ENCODE results near the gene SYT12.

Gene SYT12

DNA sequence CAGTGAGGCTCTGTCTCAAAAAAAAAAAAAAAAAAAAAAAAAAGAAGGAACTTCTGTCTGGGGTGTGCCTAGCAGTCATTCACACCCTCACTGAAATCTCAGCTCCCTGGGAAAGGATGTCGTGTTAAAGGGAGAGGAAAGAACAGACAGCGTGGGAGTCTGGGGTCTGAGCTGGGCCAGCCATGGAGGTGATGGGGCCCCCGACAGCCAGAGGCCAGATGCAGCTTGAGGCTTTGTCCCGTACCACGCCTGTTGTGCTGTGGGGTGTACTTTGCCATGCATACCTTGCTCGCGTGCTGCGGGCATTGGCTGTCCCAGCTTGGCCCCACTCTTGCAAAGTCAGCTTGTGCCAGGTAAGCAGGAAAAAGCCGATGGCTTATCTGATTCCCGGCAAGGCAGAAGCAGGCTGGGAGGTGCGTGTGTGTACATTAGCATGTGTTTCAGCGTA is 4.6 kb downstream of the SYT12 start:
- no peak for DNase-seq

DNA sequence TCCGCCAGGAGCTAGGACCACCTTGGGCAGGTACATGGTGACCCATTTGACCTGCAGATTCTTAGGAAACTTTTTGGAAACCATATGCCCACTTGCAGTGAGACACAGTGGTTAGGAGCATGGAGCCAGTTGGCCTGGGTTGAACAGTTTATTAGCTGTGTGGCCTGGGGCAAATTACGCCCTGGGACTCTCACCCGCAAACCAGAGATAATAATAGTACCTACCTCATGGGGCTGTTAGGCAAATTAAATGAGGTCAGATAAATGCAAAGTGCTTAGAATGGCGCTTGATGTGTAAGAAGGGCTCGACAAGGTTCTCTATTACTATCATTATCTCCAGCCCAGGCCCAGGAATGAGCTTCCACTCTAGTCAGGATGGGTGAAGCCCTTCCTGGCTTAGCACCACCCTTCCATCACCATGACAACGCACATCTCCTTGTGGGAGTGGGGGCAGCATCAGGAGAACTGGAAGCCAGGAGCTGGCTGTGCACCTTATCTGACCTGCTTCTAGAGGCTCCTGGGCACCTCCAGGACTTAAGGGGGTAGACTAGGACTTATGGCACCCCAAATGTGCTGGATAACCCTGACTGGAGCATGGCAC is 5.1 kb downstream of the SYT12 start:
- DNase-seq = no peak

DNA sequence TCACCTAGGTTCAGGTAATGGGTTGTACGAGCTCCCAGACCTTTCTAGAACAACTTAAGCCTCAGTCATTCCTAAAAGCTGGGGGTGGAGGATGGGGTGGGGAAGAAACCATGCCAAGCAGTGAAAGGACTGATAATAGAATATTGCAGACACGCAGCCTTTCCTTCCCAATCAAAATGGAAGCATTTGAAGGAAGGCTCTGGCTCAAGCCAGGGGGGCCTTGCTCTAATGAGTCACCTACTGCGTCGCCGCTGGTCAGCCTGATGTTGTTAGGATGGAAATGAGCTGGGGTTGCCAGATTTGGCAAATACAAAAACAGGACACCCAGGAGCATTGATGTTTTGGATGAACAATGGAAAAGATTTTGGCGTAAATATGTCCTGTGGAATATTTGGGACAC is 6.2 kb downstream of the SYT12 start:
- no peak for DNase-seq

DNA sequence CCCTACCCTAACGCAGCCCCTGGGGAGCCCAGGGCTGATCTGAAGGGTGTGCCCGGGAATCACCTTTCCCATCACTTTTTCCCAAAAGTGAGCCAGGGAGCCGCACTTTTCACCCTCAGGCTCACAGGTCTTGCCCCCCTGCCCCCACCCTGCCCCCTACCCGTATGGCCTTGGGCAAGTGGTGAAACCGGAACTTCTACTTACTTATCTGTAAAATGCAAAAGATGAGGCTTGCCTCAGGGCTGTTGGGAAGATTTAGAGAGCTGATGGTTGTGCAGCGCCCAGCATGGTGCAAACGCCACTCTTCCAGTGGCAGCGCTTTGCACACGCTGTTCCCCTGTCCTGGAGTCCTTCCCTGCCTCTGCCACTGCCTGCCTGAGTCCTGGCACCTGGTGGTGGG is 8.0 kb downstream of the SYT12 start:
- no peak for DNase-seq

DNA sequence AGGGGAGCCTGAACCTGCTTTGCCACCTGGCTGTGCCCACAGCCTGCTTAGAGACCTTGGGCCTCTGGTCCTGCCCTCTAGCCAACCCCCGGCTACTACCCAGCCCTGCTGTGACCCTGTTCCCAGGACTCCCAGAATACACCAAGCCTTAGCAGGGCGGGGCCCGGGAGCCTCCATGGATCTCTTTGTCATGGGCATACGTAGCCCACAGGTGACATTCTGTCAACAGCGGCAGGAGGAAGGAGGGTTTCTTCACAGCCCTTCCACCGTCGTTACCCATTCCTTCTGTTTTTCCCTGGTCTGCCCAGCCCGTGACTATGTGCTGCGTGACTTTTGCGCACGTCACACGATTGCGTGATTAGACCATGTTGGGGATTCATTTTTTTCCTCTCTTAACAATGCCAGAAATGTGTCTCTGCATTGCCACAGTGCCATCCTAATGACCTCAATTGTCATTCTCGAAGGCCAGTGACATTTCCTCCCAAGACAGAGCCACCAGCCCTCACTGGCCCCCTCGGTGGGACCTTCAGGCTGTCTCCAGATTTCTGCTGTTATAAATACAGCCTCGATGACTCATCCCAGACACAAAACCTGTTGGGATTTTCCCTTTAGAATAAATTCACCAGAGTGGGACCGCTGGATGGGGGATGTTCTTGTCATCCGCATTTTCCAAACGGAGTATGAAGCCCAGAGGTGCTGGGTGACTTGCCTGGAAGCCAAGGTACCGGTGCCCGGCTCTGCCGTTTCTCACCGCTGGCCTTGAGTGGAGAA is 9.0 kb downstream of the SYT12 start:
- DNase-seq = peak in 4 of 58 donors; percentile 9 to 36 (median 22)

DNA sequence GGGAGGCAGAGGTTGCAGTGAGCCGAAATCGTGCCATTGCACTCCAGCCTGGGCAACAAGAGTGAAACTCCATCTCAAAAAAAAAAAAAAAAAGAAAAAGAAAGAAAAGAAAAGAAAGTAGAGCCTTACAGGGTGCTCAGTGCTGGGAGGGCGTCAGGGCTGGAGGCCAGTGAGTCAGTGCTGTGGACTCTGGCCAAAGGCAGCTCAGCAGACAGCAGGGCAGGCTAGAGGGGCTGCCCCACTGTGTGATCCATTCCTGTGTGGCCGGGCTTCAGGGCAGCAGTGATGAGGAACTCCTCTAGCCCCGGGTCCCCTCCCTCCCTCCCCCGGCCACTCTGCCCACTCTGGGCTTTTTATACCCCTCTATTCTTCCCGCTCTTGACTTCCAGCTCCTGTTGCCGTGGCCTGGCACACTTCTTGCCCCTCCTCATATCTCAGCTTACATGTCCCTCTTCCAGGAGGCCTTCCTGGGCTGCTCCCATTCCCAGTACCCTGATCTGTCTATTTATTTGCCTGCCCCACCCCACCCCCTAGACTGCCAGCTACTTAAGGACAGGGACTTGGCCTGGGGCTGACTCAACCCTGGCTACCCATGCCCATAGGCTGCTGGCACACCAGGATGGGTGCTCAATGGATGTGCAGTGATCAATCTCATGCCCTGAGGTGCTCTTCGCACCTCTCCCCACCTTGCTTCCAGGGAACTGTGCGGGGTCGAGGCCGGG is 10.1 kb downstream of the SYT12 start:
- peak in 19 of 58 donors; percentile 11 to 54 (median 37) for DNase-seq

DNA sequence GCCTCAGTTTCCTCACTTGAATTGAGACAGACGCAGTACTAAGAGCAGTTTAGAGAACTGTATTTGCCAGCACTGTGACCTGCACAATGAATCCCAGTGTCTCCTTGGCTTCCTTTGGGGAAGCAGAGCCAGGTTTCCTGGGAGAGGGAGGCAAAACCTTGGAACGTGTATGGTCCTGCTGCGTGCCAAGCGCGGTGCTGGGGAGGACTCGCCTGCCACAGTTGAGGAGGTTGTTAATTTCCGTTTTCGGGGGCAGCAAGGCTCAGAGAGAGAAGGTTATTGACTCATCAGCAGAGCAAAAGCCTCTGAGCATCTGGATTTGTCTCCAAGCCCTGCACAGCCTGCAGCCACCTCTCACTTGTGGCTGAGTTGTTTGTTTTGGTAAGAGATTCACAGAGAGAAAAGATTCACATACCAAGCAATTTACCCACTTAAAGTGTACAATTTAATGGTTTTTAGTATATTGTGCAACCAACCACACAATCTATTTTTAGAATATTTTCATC is 10.8 kb downstream of the SYT12 start:
- peak in 51 of 58 donors; percentile 17 to 83 (median 51) for DNase-seq

DNA sequence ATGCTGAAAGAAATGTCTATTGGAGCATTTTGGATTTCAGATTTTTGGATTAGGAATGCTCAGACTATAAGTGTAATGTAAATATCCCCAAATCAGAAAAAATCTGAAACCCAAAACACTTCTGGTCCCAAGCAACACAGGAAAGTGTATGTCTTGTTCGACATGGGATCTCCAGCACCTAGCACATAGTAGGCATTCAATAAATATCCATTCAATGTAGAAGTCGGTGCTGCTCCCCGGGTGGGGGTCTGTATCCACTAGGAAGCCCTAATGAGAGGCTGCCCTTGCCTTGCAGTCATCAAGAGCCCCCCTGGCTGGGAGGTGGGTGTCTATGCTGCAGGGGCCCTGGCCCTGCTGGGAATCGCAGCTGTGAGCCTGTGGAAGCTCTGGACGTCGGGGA is 11.4 kb downstream of the SYT12 start:
- DNase-seq = no peak

DNA sequence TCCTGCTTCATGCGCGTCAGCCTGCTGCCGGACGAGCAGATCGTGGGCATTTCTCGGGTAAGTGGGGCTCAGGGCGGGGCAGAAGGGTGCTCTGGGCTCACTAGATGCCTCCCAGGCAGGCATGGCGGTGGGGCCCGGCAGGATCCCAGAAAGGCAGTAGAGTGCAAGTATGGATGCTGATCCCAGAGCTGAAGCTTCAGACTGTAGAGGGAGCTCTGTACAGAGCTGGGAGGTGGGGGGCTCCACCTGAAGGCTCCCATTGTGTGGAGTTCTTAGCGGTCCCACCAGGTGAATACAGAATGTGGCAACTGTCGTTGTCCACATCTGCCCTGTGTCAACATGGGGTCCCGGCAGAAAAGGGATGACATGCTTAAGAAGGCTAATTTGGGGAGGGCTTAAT is 17.2 kb downstream of the SYT12 start:
- DNase-seq = no peak

DNA sequence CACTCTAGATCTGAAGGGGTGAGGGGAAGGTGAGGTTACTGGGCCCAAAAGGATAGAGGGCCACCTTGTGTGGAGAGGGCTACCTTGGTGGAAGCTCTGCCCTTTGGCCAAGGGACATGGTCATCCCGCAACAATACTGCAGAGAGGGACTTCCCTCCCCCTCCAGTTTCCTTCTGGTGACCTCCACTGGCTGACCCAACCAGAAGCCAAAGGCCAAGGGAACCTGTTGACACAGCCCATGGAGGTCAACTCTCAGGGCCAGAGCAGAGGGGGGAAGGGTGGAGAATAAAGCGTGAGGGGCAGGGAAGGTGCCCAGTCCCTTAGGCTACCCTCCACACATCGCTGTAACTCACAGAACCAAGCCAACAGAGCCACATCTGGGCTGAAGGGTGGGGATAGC is 18.7 kb downstream of the SYT12 start:
- DNase-seq = no peak

DNA sequence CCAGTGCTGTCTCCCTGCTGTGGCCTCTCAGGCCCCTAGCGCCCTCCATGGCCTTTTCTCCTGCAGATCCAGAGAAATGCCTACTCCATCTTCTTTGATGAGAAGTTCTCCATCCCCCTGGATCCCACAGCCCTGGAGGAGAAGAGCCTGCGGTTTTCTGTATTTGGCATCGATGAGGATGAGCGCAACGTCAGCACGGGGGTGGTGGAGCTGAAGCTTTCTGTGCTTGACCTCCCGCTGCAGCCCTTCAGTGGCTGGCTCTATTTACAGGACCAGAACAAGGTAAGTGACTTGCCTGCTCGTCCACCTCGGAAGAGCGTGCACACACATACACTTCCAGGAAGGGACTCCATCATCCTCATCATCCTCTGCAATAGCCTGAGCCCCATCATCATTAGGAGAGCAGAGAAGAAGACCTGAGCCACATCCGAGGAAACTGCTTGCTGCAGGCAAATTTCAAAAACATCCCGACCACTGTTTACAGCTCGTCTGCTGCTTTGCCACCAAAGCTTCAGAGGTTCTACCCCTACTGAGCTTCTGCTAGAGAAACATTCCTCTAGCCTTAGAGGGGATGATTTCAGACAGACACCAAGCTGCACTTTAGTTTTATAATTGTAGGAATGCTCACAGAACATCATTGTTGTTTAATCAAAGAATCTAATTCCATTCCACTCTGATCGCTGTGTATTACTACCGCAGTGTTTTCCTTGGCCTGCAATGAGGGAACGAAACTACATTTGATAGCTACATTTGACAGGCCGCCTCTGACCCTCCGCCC is 20.8 kb downstream of the SYT12 start:
- DNase-seq = no peak

DNA sequence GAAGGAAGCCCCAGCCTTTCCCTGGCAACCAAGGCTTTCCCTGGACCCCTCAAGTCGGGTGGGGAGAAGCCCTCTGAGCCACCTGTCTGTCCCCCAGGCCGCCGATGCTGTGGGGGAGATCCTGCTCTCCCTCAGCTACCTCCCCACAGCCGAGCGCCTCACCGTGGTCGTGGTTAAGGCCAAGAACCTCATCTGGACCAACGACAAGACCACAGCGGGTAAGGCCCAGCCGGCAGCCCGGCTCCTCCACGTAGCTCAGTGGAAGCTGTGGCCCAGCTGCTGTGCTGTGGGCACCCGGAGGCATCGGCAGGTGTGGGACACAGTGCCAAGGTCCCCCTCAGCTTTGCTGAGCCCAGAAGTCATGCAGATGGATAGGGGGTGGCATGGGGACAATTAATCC is 21.6 kb downstream of the SYT12 start:
- no peak for DNase-seq

DNA sequence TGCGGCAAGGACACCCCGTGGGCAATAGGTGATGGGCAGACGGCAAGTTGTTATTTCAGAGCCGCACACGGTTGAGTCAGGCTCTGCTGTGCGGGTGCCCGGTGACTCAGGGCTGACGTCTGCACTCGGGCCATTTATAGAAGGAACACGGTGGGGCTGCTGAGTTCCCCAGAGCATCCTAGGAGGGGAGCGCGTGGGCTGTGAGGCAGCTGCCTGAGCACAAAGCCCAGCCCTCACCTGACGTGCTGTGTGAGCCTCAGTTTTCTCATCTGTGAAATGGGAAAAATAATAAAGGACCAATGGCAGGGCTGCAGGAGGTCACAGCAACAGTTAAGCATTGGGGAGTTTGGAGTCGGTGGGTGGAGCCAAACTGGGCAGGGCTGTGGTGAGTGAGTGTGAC is 22.4 kb downstream of the SYT12 start:
- peak in 30 of 58 donors; percentile 5 to 75 (median 41) for DNase-seq

DNA sequence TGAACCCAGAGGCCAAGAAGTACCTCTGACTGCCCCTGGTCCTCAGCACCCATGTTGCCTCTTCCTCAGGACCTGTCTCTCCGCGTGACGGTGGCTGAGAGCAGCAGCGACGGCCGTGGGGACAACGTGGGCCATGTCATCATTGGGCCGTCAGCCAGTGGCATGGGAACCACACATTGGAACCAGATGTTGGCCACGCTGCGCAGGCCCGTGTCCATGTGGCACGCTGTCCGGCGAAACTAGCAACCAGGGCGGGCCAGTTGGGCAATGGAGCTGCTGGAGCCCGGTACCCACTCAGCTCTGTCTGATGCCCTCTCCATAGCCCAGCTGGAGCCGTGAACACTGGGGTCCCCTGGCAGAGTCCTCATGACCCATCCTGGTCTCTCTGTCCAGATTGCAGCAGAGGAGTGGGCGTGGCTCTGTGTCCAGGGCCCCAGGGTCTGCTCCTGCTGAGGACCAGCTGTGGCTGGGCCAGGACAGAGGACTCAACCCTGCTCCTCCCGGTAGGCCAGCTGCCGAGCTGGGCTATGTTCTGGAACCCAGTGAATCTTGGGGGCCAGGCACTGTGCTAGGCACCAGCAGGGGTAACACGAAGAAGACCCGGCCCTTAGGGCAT is 25.7 kb downstream of the SYT12 start:
- no peak for DNase-seq

DNA sequence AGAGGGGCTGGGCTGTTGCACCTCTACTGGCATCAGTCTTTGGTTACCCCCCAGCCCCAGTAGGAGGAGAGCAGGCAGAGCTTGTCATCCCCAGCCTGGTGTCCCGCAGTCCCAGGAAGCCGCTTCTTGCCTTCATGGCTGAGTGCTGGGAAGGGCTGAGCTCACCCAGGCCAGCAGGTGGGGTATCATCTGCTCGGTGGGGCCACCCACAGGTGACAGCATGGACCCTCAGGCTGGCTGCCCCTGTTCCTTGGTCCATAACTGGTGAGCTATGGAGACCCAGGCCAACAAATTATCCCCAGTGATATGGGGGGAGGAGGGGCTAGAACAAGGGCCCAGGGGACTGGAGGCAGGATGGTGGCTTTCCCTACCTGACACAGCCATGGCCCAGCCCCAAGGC is 27.2 kb downstream of the SYT12 start:
- DNase-seq = no peak

DNA sequence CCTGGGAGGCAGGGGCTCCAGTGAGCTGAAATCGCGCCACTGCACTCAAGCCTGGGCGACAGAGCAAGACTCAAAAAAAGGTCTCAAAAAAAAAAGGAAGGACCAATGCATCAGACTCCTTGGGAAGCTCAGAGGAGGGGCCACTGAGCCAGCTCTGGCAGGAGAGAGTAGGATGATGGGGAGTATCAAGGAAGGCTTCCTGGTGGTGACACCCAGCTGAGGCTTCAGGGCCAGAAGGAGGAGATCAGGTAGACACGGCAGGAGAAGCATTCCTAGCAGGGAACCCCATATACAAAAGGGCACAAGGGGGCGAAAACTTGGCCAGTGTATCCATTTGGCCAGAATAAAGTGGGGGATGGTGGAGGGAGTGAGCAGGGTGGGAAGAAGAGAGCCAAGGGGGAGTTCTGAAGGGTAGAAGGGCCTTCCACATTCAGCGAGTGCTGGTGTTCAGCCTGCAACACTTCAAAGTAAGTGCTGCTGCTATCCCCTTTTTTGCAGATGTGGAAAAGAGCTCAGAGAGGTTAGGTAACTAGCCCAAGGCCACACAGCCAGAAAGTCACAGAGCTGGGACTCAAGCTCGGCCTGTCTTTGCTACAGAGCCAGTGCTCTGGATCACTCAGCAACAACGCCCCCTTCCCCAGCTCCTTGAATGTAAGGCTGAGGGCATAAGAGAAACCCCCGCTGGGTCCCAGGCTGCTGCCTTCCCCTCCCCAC is 28.4 kb downstream of the SYT12 start:
- DNase-seq = no peak

DNA sequence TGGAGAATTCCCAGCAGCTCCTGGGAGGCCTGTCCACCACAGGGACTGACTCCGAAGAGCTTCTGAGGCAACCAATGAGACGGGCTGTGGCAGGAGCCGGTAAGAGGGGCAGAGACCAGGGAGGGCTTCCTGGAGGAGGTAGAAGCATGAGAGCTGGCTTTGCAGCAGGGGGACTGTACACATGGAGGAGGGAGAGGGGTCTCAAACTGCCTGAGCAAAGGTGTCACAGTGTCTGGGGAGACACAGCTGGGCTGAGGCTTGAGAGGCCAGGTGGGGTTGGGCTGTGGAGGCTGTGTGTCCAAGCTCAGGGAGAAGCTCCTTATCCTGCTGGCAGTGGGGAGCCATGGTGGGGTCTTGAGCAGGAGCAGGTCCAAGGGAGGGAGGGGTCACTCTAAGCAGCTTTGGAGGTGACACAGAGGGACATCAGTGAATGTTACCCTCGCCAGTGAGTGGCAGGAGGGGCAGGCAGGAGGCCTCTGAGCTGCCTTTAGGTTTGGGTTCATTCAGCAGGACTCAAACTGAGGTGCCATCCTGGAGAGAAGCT is 29.1 kb downstream of the SYT12 start:
- no peak for DNase-seq

DNA sequence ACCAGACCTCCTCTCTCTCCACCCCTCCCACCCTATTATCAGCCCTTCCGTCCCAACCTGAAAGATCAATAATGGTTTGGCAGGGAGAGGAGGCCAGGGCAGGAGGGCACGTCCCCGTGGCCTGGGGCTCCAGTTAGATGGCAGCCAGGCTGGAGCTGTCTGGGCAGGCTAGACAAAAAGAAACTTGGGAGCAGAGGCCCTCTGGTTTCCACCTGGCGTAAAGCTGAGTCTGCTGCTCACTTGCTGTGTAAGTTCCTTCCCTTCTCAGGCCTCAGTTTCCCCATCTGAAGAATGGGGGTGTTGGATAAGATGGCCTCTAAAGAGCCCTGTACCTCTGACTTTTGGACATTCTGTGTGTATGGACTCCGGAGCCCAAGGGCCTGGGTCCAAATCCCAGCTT is 30.0 kb downstream of the SYT12 start:
- no peak for DNase-seq

DNA sequence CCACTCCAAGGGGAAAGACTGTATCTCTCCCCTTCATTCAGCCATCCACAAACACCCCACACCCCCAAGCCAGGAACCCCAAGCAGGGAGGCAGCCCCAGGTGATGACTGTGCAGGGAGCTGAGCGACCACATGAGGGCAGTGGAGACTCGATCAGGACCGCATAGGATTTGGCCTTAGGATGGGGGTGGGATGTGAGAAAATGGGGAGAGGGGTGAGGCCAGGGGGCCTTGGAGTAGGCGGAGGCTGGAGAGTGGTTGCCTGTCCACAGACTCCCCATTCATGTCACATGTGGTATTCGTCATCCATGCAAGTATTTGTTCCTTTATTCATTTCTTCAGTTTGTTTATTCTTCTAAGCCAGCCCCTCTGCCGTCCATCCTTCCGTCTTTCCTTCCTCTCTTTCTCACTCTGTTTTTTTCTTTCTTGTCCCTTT is 31.0 kb downstream of the SYT12 start:
- peak in 35 of 58 donors; percentile 8 to 53 (median 23) for DNase-seq

DNA sequence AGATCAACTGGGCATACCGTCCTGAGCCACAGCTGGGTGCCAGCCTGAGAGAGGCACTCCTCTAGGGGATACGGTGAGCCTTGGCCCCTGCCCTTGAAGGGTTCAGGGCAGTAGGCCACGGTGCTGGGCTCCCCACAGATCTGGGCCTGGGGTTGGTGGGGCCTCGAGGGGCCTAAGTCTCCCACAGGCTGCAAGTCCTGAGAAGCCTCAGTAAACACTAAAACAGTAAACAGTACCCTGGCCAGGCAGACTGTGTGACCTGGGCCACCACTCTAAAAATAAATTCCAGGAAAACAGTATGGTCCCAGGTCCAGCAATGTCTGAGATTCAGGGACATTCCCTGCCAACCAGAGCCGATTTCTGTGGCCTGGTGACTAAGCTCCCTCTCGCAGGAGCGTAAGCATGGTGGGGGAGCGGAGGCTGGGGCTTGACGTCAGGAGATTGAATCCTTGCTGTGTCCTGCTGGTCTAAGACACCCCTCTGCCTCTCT is 31.5 kb downstream of the SYT12 start:
- no peak for DNase-seq
